OCI-LY1 (cell line): Measurements from ENCODE around the gene ZNF778.
"Not testable (repeated sequence)": the region's sequence is repeated elsewhere in the genome, so short reads cannot be mapped to it uniquely, and the experiment has no call there.

Source experiments
- H2AFZ ChIP-seq: fragments of 200-600 bp; sonication (generic), shearing (Covaris generic); 2 replicates; pipeline ENCODE4 v1.6.0; 2014; ENCODE audit warnings: antibody characterized with exemption, mild to moderate bottlenecking, low read length
- H3F3A ChIP-seq: fragments of 200-600 bp; sonication (generic), shearing (Covaris generic); 2 replicates; pipeline ENCODE4 v1.6.0; 2014; ENCODE audit warnings: mild to moderate bottlenecking, antibody characterized with exemption, low read length, moderate library complexity; ENCODE audit not compliant: insufficient read depth
- H3K27ac ChIP-seq: fragments of 200-600 bp; sonication (generic); 2 replicates; pipeline ENCODE4 v1.5.1; 2014; ENCODE audit warnings: low read length, mixed run types, mild to moderate bottlenecking, low read depth; ENCODE audit not compliant: poor library complexity, severe bottlenecking
- H3K27me3 ChIP-seq: fragments of 200-600 bp; sonication (generic); 2 replicates; pipeline ENCODE4 v1.6.0; 2014; ENCODE audit warnings: antibody characterized with exemption, mild to moderate bottlenecking, low read length, moderate library complexity; ENCODE audit not compliant: insufficient read depth
- H3K36me3 ChIP-seq: fragments of 200-600 bp; sonication (generic); 2 replicates; pipeline ENCODE4 v1.6.1; 2014; ENCODE audit warnings: mild to moderate bottlenecking, antibody characterized with exemption, low read length, moderate library complexity, mixed read lengths; ENCODE audit not compliant: insufficient read depth
- H3K4me1 ChIP-seq: fragments of 200-600 bp; sonication (generic); 2 replicates; pipeline ENCODE4 v1.5.1; 2014; ENCODE audit warnings: mild to moderate bottlenecking, low read length, moderate library complexity; ENCODE audit not compliant: insufficient read depth, severe bottlenecking
- H3K4me2 ChIP-seq: fragments of 200-600 bp; sonication (generic), shearing (Covaris generic); 2 replicates; pipeline ENCODE4 v1.6.1; 2014; ENCODE audit warnings: low read length
- H3K4me3 ChIP-seq: fragments of 200-600 bp; sonication (generic); 2 replicates; pipeline ENCODE4 v1.5.1; 2014; ENCODE audit warnings: low read length, low read depth, mild to moderate bottlenecking, mixed read lengths; ENCODE audit not compliant: poor library complexity, severe bottlenecking
- H3K79me2 ChIP-seq: fragments of 200-600 bp; shearing (Covaris generic); 2 replicates; pipeline ENCODE4 v1.6.1; 2016; ENCODE audit warnings: mixed run types, low read length, mixed read lengths; ENCODE audit not compliant: insufficient read depth
- H3K9ac ChIP-seq: fragments of 200-600 bp; sonication (generic), shearing (Covaris generic); 2 replicates; pipeline ENCODE4 v1.6.1; 2014; ENCODE audit warnings: mild to moderate bottlenecking, low read length, mixed read lengths
- H3K9me2 ChIP-seq: fragments of 200-600 bp; sonication (generic), shearing (Covaris generic); 2 replicates; pipeline ENCODE4 v1.6.1; 2014; ENCODE audit warnings: low read depth, mild to moderate bottlenecking, low read length, mixed read lengths
- H3K9me3 ChIP-seq: fragments of 200-600 bp; shearing (Covaris generic); 2 replicates; pipeline ENCODE4 v1.6.1; 2014; ENCODE audit warnings: low read length, mixed read lengths
- H4K20me1 ChIP-seq: fragments of 200-600 bp; sonication (generic), shearing (Covaris generic); 2 replicates; pipeline ENCODE4 v1.6.0; 2016; ENCODE audit warnings: mild to moderate bottlenecking, low read length; ENCODE audit not compliant: insufficient read depth
- CTCF ChIP-seq: fragments of 200-600 bp; sonication (generic), shearing (Covaris generic); IDR thresholded peaks from 2 replicates; pipeline ENCODE4 v1.5.1; 2017; ENCODE audit warnings: mild to moderate bottlenecking, antibody characterized with exemption, low read length, moderate library complexity, mixed read lengths
- EZH2 ChIP-seq: fragments of 200-600 bp; sonication (generic), shearing (Covaris generic); IDR thresholded peaks from 2 replicates; pipeline ENCODE4 v1.8.0; 2017; ENCODE audit warnings: borderline replicate concordance, mixed run types, mild to moderate bottlenecking, antibody characterized with exemption, low read length, moderate library complexity, mixed read lengths

Gene ZNF778

GRCh38 chr16:89242795-89243200 is 25.3 kb downstream of the ZNF778 start:
- Histone ChIP-seq H3K79me2 (no peaks in the 10 kb centered on the region), H3K9ac (no peak overlapping the region), H3K36me3 (no peaks in the 10 kb centered on the region), H3K4me2 (no peak overlapping the region), H3K4me1 (peaks cover 5% of the 10 kb centered on the region), H2AFZ (no peak overlapping the region), H4K20me1 (no peaks in the 10 kb centered on the region), H3K27me3 (no peaks in the 10 kb centered on the region), H3K27ac (no peak overlapping the region), H3K4me3 (no peak overlapping the region), H3F3A (no peaks in the 10 kb centered on the region), H3K9me3 (no peaks in the 10 kb centered on the region), H3K9me2 (no peaks in the 10 kb centered on the region)
- no peak for TF ChIP-seq EZH2

DNA sequence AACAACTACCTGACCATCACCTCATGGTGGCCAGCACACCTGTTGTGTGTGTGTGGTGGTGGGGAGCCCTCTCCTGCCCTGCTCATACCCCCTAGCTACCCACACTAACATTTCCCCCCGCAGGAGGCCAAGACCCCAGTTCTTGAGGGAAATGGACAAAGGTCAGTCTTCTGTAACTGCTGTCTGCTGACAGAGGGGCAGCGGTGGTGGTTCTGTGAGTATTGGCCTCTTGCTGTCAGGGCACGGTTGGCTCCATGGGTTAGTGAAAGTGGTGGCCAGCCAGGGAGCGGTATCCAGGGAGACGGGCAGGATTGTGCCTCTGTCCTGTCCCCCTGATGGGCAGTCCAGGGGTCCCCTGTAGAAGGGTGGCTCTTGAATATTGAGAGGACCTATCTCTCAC is 26.2 kb downstream of the ZNF778 start:
- no peaks in the 10 kb centered on the region for H3K27me3 ChIP-seq
- H3K9ac ChIP-seq, result no peak overlapping the region
- no peak for TF ChIP-seq EZH2
- no peak for TF ChIP-seq CTCF
- no peaks in the 10 kb centered on the region for H3K79me2 ChIP-seq
- H3K9me3 ChIP-seq, result no peaks in the 10 kb centered on the region
- no peak overlapping the region for H3K4me3 ChIP-seq
- no peak overlapping the region for H3K27ac ChIP-seq
- no peaks in the 10 kb centered on the region for H3K36me3 ChIP-seq
- peaks cover 5% of the 10 kb centered on the region for H3K4me1 ChIP-seq
- no peak overlapping the region for H2AFZ ChIP-seq
- no peaks in the 10 kb centered on the region for H3K9me2 ChIP-seq
- H3F3A ChIP-seq, result no peaks in the 10 kb centered on the region
- H3K4me2 ChIP-seq, result no peak overlapping the region
- no peaks in the 10 kb centered on the region for H4K20me1 ChIP-seq

DNA sequence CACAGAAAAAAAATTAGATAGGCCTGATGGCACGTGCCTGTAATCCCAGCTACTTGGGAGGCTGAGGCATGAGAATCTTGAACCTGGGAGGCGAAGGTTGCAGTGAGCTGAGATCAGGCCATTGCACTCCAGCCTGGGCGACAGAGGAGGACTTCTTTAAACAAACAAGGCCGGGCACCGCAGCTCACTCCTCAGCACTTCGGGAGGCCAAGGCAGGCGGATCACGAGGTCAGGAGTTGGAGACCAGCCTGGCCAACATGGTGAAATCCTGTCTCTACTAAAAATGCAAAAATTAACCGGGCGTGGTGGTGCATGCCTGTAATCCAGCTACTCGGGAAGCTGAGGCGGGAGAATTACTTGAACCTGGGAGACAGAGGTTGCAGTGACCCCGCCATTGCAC is 26.8 kb downstream of the ZNF778 start:
- H3K9ac ChIP-seq, H3K79me2 ChIP-seq, H4K20me1 ChIP-seq, H3F3A ChIP-seq, H2AFZ ChIP-seq, H3K9me2 ChIP-seq, H3K9me3 ChIP-seq, H3K4me1 ChIP-seq, H3K4me3 ChIP-seq, H3K36me3 ChIP-seq, H3K27ac ChIP-seq, H3K27me3 ChIP-seq, H3K4me2 ChIP-seq: not testable (repeated sequence)

- H3K79me2 ChIP-seq, result no peaks in the 10 kb centered on the region
- no peaks in the 10 kb centered on the region for H3K9me3 ChIP-seq
- no peak overlapping the region for H3K9ac ChIP-seq
- H3K4me3 ChIP-seq, result no peak overlapping the region
- no peaks in the 10 kb centered on the region for H3F3A ChIP-seq
- no peak overlapping the region for H3K4me2 ChIP-seq
- no peaks in the 10 kb centered on the region for H4K20me1 ChIP-seq
- no peaks in the 10 kb centered on the region for H3K27me3 ChIP-seq
- H3K4me1 ChIP-seq, result peaks cover 5% of the 10 kb centered on the region
- TF ChIP-seq CTCF (no peak), EZH2 (no peak)
- H3K27ac ChIP-seq, result no peak overlapping the region
- H3K9me2 ChIP-seq, result no peaks in the 10 kb centered on the region
- H2AFZ ChIP-seq, result no peak overlapping the region
- no peaks in the 10 kb centered on the region for H3K36me3 ChIP-seq
These were observed 27.3 kb downstream of the ZNF778 start for GRCh38 chr16:89244754-89245153.
